H1 (cell line): ENCODE measurements around the gene MSANTD2. TPM values are rescaled to one million over a fixed set of nuclear protein-coding genes. Genes with fewer than 3 reads are reported as not detected.

ENCODE experiments used
- CBX8 ChIP-seq: fragments of 300-800, 300-1000 bp; sonication (generic); IDR thresholded peaks from 2 replicates; pipeline ENCODE4 v1.7.1; 2016; ENCODE audit warnings: low read depth, low read length, borderline replicate concordance
- CREB1 ChIP-seq: IDR thresholded peaks from 2 replicates; pipeline ENCODE4 v1.6.1; 2012; ENCODE audit warnings: inconsistent platforms
- CTBP2 ChIP-seq: IDR thresholded peaks from 2 replicates; pipeline ENCODE4 v1.7.0; 2011; ENCODE audit warnings: borderline replicate concordance, mild to moderate bottlenecking, moderate library complexity, mixed read lengths, low read length; ENCODE audit not compliant: insufficient read depth, insufficient read length
- KDM1A ChIP-seq: fragments of 200-600, 300-600 bp; sonication (generic); IDR thresholded peaks from 2 replicates; pipeline ENCODE4 v1.7.1; 2016; ENCODE audit warnings: mild to moderate bottlenecking, low read length, borderline replicate concordance
- RNF2 ChIP-seq: fragments of 200-900, 300-1000 bp; sonication (generic); IDR thresholded peaks from 2 replicates; pipeline ENCODE4 v1.7.1; 2016; ENCODE audit warnings: borderline replicate concordance, low read depth, mild to moderate bottlenecking, antibody characterized with exemption, low read length; ENCODE audit not compliant: poor library complexity, severe bottlenecking; ENCODE audit errors: missing control alignments
- SIN3A ChIP-seq, 2 experiments: IDR thresholded peaks in 1 of 2; conservative IDR thresholded peaks in 1 of 2; 2 replicates each; pipeline ENCODE4 v1.6.1; 2011 to 2012; ENCODE audit warnings: low read length in 2 of 2, improper control_type of control experiment in 1 of 2, low read depth in 1 of 2, mild to moderate bottlenecking in 1 of 2
- SUZ12 ChIP-seq: fragments of 200-600 bp; sonication (generic); IDR thresholded peaks from 2 replicates; pipeline ENCODE4 v1.6.1; 2012; ENCODE audit warnings: mild to moderate bottlenecking, inconsistent platforms, low read length, moderate library complexity, mixed read lengths
- polyA plus RNA-seq, 7 experiments: library from polyadenylated mRNA; depleted of rRNA in 3 of 7; stranded (reverse) in 5 of 7; unstranded in 2 of 7; fragments of >200 nt in 5 of 7; fragments of 200-250 nt in 2 of 7; gene quantifications; 1 replicate in 5 of 7; 2 replicates in 1 of 7; 4 replicates in 1 of 7; pipeline versions ENCODE4 v1.2.1 to v1.2.3, GENCODE V29; 2011 to 2013; ENCODE audit warnings: missing spikeins in 2 of 7, mixed read lengths in 2 of 7
- total RNA-seq: library from RNA; stranded (reverse); fragmentation: NEBNext Ultra II Directional; extraction: Animal tissue kit (Norgen Biotek cat#: 25700); gene quantifications from 2 replicates; pipeline ENCODE4 v1.2.1, GENCODE V29; 2021
- TF ChIP-seq, protein P1 (sequence below): fragments of 300-600 bp; sonication (generic); IDR thresholded peaks from 2 replicates; pipeline ENCODE4 v1.7.1; 2012; ENCODE audit warnings: low read length, moderate library complexity, mild to moderate bottlenecking, inconsistent platforms; ENCODE audit not compliant: insufficient replicate concordance
- TF ChIP-seq, protein P2 (sequence below): IDR thresholded peaks from 2 replicates; pipeline ENCODE4 v1.6.1; 2012; ENCODE audit warnings: inconsistent platforms

MSANTD2 gene
- total and polyA plus RNA-seq, 2 of the 8 experiments (the other 6 are each of a cell fraction or from before 2014, with no cell fraction given), result 8.2 to 15.9 TPM

DNA sequence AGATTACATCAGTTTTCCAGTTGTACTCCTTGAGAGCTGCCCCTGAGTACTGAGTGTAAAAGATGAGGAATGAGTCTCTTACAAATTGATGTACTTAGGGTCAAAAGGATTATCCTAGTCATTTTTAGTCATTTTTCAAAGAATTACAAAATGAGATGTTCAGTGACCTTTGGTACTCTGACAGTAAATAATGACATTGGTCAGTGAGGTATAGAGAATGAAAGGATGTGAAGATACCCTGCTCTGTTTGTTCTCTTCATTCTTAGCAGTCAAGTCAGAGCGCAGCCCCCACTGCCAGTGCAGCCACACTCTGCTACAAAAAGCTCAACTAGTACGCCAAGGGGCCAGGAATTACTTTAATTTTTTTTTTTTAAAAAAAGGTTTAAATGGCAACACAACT, 34.0 kb downstream of the MSANTD2 start (continued):
- TF ChIP-seq, protein P1, sequence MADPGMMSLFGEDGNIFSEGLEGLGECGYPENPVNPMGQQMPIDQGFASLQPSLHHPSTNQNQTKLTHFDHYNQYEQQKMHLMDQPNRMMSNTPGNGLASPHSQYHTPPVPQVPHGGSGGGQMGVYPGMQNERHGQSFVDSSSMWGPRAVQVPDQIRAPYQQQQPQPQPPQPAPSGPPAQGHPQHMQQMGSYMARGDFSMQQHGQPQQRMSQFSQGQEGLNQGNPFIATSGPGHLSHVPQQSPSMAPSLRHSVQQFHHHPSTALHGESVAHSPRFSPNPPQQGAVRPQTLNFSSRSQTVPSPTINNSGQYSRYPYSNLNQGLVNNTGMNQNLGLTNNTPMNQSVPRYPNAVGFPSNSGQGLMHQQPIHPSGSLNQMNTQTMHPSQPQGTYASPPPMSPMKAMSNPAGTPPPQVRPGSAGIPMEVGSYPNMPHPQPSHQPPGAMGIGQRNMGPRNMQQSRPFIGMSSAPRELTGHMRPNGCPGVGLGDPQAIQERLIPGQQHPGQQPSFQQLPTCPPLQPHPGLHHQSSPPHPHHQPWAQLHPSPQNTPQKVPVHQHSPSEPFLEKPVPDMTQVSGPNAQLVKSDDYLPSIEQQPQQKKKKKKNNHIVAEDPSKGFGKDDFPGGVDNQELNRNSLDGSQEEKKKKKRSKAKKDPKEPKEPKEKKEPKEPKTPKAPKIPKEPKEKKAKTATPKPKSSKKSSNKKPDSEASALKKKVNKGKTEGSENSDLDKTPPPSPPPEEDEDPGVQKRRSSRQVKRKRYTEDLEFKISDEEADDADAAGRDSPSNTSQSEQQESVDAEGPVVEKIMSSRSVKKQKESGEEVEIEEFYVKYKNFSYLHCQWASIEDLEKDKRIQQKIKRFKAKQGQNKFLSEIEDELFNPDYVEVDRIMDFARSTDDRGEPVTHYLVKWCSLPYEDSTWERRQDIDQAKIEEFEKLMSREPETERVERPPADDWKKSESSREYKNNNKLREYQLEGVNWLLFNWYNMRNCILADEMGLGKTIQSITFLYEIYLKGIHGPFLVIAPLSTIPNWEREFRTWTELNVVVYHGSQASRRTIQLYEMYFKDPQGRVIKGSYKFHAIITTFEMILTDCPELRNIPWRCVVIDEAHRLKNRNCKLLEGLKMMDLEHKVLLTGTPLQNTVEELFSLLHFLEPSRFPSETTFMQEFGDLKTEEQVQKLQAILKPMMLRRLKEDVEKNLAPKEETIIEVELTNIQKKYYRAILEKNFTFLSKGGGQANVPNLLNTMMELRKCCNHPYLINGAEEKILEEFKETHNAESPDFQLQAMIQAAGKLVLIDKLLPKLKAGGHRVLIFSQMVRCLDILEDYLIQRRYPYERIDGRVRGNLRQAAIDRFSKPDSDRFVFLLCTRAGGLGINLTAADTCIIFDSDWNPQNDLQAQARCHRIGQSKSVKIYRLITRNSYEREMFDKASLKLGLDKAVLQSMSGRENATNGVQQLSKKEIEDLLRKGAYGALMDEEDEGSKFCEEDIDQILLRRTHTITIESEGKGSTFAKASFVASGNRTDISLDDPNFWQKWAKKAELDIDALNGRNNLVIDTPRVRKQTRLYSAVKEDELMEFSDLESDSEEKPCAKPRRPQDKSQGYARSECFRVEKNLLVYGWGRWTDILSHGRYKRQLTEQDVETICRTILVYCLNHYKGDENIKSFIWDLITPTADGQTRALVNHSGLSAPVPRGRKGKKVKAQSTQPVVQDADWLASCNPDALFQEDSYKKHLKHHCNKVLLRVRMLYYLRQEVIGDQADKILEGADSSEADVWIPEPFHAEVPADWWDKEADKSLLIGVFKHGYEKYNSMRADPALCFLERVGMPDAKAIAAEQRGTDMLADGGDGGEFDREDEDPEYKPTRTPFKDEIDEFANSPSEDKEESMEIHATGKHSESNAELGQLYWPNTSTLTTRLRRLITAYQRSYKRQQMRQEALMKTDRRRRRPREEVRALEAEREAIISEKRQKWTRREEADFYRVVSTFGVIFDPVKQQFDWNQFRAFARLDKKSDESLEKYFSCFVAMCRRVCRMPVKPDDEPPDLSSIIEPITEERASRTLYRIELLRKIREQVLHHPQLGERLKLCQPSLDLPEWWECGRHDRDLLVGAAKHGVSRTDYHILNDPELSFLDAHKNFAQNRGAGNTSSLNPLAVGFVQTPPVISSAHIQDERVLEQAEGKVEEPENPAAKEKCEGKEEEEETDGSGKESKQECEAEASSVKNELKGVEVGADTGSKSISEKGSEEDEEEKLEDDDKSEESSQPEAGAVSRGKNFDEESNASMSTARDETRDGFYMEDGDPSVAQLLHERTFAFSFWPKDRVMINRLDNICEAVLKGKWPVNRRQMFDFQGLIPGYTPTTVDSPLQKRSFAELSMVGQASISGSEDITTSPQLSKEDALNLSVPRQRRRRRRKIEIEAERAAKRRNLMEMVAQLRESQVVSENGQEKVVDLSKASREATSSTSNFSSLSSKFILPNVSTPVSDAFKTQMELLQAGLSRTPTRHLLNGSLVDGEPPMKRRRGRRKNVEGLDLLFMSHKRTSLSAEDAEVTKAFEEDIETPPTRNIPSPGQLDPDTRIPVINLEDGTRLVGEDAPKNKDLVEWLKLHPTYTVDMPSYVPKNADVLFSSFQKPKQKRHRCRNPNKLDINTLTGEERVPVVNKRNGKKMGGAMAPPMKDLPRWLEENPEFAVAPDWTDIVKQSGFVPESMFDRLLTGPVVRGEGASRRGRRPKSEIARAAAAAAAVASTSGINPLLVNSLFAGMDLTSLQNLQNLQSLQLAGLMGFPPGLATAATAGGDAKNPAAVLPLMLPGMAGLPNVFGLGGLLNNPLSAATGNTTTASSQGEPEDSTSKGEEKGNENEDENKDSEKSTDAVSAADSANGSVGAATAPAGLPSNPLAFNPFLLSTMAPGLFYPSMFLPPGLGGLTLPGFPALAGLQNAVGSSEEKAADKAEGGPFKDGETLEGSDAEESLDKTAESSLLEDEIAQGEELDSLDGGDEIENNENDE, result no peak
- TF ChIP-seq SIN3A (conservative IDR thresholded peaks at IDR 0.05 in 1 of 2, IDR thresholded peaks at IDR 0.05 in 1 of 2; ENCODE audit: low read depth in 1 of 2, low read length in 2 of 2) (no peak), CBX8 (no peak), CTBP2 (no peak), SUZ12 (no peak), CREB1 (no peak), RNF2 (no peak), KDM1A (no peak)
- TF ChIP-seq, protein P2, sequence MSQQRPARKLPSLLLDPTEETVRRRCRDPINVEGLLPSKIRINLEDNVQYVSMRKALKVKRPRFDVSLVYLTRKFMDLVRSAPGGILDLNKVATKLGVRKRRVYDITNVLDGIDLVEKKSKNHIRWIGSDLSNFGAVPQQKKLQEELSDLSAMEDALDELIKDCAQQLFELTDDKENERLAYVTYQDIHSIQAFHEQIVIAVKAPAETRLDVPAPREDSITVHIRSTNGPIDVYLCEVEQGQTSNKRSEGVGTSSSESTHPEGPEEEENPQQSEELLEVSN, result no peak
